ENCODE results near the gene SPACA7. TPM values are rescaled to one million over a fixed set of nuclear protein-coding genes. Genes with fewer than 3 reads are reported as not detected.

The SPACA7 gene
- total RNA-seq, 3 donors from 2014 or later (not counting 1 experiment from before 2014, with no cell fraction given), result not detected

GRCh38 chr13:112350300-112350699 is 25.9 kb upstream of the SPACA7 start:
- Mint-ChIP-seq H3K27ac (no peak overlapping the region), H3K36me3 (no peaks in the 10 kb centered on the region), H3K27me3 (ENCODE audit: low read depth in 2 of 2) (peaks cover 23 to 37% of the 10 kb centered on the region in 2 donors), H3K4me3 (no peak overlapping the region), H3K4me1 (no peaks in the 10 kb centered on the region), H3K9me3 (no peaks in the 10 kb centered on the region)
- Histone ChIP-seq H3K4me1 (ENCODE audit: control insufficient read depth, insufficient read depth, low read length) (no peaks in the 10 kb centered on the region), H3K4me3 (ENCODE audit: low read length) (no peak overlapping the region), H3K9me3 (ENCODE audit: control insufficient read depth, insufficient read depth, low read length) (no peaks in the 10 kb centered on the region), H3K36me3 (ENCODE audit: control insufficient read depth, insufficient read depth, low read length) (no peaks in the 10 kb centered on the region), H3K27me3 (ENCODE audit: control insufficient read depth, insufficient read depth, low read length) (no peaks in the 10 kb centered on the region), H3K27ac (ENCODE audit: low read length) (no peak overlapping the region)
- DNase-seq (no peak), ATAC-seq (no peak)
- intact Hi-C loops (cut with micrococcal nuclease), result no loop called here
- WGBS (ENCODE audit: insufficient coverage), result 75% methylated on average over 8 of the region's 11 CpGs
- no peak for TF ChIP-seq CTCF (IDR thresholded peaks at IDR 0.05)

GRCh38 chr13:112351825-112352224 is 24.3 kb upstream of the SPACA7 start:
- DNase-seq (no peak), ATAC-seq (no peak)
- 30% methylated on average over 7 of the region's 8 CpGs for WGBS (ENCODE audit: insufficient coverage)
- Mint-ChIP-seq H3K4me3 (no peak overlapping the region), H3K36me3 (no peaks in the 10 kb centered on the region), H3K9me3 (no peaks in the 10 kb centered on the region), H3K4me1 (no peaks in the 10 kb centered on the region), H3K27me3 (ENCODE audit: low read depth in 2 of 2) (peaks cover 20 to 21% of the 10 kb centered on the region in 2 donors), H3K27ac (no peak overlapping the region)
- no peaks in the 10 kb centered on the region for H3K4me1 ChIP-seq (ENCODE audit: control insufficient read depth, insufficient read depth, low read length)
- H3K4me3 ChIP-seq (ENCODE audit: low read length), result no peak overlapping the region
- no peak for TF ChIP-seq CTCF (IDR thresholded peaks at IDR 0.05)
- intact Hi-C loops (cut with micrococcal nuclease), result no loop called here
- H3K9me3 ChIP-seq (ENCODE audit: control insufficient read depth, insufficient read depth, low read length), result no peaks in the 10 kb centered on the region
- no peaks in the 10 kb centered on the region for H3K36me3 ChIP-seq (ENCODE audit: control insufficient read depth, insufficient read depth, low read length)
- no peaks in the 10 kb centered on the region for H3K27me3 ChIP-seq (ENCODE audit: control insufficient read depth, insufficient read depth, low read length)
- no peak overlapping the region for H3K27ac ChIP-seq (ENCODE audit: low read length)

GRCh38 chr13:112353856-112354255 is 22.3 kb upstream of the SPACA7 start:
- Mint-ChIP-seq H3K27ac (no peak overlapping the region), H3K27me3 (ENCODE audit: low read depth in 2 of 2) (peaks cover 10 to 11% of the 10 kb centered on the region in 2 donors), H3K4me1 (no peaks in the 10 kb centered on the region), H3K4me3 (no peak overlapping the region), H3K36me3 (no peaks in the 10 kb centered on the region), H3K9me3 (peaks cover 0 to 8% of the 10 kb centered on the region in 2 donors)
- no peaks in the 10 kb centered on the region for H3K27me3 ChIP-seq (ENCODE audit: control insufficient read depth, insufficient read depth, low read length)
- intact Hi-C loops (cut with micrococcal nuclease), result no loop called here
- H3K4me1 ChIP-seq (ENCODE audit: control insufficient read depth, insufficient read depth, low read length), result no peaks in the 10 kb centered on the region
- H3K9me3 ChIP-seq (ENCODE audit: control insufficient read depth, insufficient read depth, low read length), result no peaks in the 10 kb centered on the region
- no peak for TF ChIP-seq CTCF (IDR thresholded peaks at IDR 0.05)
- H3K27ac ChIP-seq (ENCODE audit: low read length), result no peak overlapping the region
- H3K36me3 ChIP-seq (ENCODE audit: control insufficient read depth, insufficient read depth, low read length), result no peaks in the 10 kb centered on the region
- ATAC-seq (no peak), DNase-seq (no peak)
- no peak overlapping the region for H3K4me3 ChIP-seq (ENCODE audit: low read length)
- 86% methylated on average over 11 of the region's 11 CpGs for whole genome bisulfite sequencing (ENCODE audit: insufficient coverage)
